GM18519 (cell line): ENCODE measurements around the gene ERN1.

ENCODE experiments used
- ATAC-seq: cut with Tn5 transposase; IDR thresholded peaks from one replicate; pipeline ENCODE4 v1.9.1; 2021; ENCODE audit warnings: mild to moderate bottlenecking, moderate library complexity; ENCODE audit not compliant: unreplicated experiment, low FRiP score

The ERN1 gene

DNA sequence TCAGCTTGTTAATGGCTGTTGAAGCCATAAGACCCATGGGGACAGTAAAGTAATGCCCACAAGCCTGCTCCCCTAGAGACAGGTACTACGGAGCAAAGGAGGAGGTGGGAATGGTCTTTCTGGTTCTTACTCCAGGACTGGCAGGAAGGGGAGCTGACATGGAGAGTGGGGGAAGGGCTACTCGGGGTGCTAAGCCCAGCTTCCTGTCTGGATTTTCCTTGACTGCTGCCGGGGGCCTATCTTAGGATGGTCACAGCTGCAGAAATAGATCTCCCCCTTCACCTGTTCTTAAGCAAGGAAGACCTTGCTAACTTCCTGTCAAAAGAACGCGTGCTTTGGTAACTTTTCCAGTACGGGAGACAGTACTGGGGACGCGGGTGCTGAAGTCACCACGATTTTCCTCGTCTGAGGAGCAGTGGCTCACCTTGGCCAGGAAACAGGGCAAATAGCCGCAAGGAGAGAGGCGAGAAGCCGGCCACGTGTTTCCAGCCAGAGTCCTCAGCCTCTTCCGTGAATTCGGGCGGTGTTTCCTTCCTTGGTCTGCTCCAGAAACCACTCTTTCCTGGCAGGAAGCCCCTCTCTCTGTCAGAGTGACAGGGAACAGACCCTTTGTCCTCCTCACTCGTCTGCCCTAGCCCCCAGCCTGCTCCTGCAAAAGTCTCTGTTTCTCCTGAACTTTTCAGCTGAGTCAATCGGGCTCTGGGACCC lies 132.4 kb downstream of the ERN1 start:
- no peak for ATAC-seq

DNA sequence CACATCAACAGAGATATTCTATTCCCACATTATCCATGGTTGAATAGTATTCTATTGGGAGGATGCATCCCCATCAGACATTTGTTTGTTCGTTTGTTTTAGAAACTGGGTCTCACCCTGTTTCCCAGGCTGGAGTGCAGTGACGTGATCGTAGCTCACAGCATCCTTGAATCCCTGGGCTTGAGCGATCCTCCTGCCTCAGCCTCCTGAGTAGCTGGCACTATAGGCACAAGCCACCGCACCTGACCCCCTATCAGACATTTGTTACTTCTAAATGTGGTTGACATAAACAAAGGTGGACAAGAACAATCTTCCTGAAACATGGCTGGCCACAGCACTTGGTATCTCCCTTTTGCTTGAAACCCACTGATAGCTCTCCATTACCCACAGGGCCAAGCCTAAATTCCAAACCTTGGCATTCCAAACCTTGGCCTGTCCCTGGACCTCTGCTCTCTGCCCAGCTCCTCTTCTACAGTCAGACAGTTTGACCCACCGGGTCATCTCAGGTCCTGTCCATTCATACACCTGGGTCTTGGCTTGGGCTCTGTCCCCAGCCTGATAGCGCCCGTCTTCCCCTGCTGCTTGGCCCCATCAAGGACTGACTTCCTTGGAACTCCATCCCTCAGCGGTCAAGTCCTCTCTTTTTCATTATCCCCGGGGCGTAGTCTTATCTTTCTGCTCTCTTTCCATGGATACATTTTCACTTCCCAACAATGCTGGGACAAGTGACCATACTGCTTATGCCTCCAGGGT lies 133.3 kb downstream of the ERN1 start:
- ATAC-seq = no peak

DNA sequence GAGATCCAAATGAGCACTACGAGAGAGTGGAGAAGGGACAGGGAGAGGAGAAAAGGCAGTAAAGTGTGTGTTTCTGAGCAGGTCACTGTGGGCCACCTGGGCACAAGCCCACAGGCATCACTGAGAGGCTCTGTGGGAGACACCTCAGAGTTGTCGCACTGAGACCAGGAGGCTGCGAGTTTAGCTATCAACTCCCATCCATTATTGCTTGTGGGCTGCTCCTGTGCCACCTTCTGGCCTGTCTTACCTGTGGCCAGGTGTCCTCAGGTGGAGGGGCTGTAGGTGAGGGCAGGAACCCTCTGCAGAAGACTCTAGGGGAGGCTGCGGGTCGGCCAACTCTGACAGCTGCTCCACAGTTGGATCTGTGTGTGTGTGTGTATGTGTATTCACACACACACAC lies 134.3 kb downstream of the ERN1 start:
- ATAC-seq = no peak

DNA sequence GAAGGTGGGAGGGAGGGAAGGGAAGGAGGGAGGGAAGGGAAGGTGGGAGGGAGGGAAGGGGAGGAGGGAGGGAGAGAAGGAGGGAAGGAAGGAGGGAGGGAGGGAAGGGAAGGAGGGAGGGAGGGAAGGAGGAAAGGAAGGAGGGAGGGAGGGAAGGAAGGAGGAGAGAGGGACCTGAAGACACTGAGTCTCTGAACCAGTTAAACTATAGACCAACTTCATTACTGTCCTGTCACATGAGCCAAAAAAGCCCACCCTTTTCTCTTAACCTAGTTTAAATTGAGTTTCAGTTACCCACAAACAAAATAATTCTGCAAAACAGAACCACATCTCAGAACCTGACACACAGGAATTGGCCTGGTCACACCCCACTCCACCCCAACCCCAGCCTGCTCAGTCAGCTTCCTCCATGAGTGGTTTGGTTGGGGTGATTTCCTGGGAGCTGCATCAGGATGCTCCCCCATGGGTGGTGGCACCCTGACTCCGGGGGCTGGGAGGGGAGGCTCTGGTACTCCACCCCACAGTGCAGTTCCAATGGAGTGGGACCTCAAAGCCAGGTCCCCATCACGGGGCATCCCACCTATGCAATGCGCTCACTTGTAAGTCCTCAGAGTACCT lies 136.5 kb downstream of the ERN1 start:
- no peak for ATAC-seq

DNA sequence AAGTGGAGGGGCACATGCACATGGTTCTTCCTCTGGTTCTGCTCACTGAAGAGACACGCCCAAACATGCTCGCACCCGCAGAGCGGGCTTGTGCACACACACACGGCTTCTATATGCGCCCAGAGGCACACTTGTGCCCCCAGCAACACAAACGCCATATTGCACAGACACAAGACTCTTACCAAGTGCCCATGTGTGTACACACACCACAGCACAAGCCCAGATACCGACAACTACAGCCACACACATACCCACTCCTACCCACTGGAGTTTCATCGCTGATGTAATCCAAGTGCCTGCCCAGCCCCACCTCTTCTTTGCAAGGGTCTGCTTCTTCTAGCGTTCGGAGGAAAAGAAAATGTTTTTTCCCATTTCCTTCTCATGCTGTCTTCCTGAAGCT lies 138.3 kb downstream of the ERN1 start:
- ATAC-seq = no peak

DNA sequence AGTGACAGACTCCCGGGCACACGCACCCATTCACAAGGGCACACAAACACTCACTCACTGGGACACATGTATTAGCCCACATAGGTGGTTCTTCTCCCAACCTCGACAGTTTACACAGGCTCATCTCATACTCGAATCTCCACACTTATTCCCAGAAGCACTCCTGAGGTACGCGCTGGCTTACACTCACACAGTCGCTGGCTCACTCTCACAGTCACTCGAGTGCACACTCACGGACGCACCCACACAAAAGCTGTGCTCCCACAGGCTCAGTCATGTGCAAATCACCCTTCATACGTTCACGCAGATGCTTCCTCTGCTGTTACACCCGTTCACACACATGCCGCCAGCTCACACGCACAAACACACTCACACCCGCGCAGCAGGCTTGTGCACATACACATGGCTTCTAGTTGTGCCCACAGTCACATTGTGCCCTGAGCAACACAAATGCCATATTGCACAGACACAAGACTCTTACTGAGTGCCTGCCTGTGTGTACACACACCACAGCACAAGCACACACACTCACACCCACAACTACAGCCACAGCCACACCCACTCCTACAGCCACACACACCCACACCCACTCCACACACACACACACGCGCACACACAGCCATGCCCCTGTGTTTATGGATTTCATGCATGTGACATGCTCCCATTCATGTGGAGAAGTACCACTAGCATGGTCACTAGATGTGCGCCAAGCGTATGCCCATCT lies 140.2 kb downstream of the ERN1 start:
- no peak for ATAC-seq
